ENCODE measurements around the gene PCDHGA12. TPM values are rescaled to one million over a fixed set of nuclear protein-coding genes. Genes with fewer than 3 reads are reported as not detected.

PCDHGA12 gene
- total and polyA plus RNA-seq, 12 donors, result 0.34 to 29.1 (median 13.1) TPM

DNA sequence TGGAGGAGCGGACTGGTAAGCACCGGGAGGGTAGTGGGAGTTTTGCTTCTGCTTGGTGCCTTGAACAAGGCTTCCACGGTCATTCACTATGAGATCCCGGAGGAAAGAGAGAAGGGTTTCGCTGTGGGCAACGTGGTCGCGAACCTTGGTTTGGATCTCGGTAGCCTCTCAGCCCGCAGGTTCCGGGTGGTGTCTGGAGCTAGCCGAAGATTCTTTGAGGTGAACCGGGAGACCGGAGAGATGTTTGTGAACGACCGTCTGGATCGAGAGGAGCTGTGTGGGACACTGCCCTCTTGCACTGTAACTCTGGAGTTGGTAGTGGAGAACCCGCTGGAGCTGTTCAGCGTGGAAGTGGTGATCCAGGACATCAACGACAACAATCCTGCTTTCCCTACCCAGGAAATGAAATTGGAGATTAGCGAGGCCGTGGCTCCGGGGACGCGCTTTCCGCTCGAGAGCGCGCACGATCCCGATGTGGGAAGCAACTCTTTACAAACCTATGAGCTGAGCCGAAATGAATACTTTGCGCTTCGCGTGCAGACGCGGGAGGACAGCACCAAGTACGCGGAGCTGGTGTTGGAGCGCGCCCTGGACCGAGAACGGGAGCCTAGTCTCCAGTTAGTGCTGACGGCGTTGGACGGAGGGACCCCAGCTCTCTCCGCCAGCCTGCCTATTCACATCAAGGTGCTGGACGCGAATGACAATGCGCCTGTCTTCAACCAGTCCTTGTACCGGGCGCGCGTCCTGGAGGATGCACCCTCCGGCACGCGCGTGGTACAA is 46.0 kb downstream of the PCDHGA12 start:
- WGBS, 4 donors, result 1 to 3% (median 2%) methylated on average over 15 to 58 of the region's 58 CpGs
- intact Hi-C loops (cut with DNase I), result loop anchor here (5.0 kb wide), 1 partner anchor 41 kb away; no protein-coding TSS in a partner anchor
- H3K4me3 ChIP-seq, result peak overlapping the region; percentile 45 to 88 (median 64)
- H3K27me3 ChIP-seq, result no peaks in the 10 kb centered on the region
- peak overlapping the region; percentile 71 to 94 (median 82) for H3K27ac ChIP-seq
- peak; percentile 52 to 82 (median 68) for DNase-seq
- H3K36me3 ChIP-seq (replicated peaks in 1 of 2), result no peaks in the 10 kb centered on the region
- no peaks in the 10 kb centered on the region for H3K9me3 ChIP-seq (replicated peaks in 1 of 3)
- peaks cover 5 to 42% of the 10 kb centered on the region in 2 donors for H3K4me1 ChIP-seq (replicated peaks in 1 of 2)
- TF ChIP-seq, protein P1, sequence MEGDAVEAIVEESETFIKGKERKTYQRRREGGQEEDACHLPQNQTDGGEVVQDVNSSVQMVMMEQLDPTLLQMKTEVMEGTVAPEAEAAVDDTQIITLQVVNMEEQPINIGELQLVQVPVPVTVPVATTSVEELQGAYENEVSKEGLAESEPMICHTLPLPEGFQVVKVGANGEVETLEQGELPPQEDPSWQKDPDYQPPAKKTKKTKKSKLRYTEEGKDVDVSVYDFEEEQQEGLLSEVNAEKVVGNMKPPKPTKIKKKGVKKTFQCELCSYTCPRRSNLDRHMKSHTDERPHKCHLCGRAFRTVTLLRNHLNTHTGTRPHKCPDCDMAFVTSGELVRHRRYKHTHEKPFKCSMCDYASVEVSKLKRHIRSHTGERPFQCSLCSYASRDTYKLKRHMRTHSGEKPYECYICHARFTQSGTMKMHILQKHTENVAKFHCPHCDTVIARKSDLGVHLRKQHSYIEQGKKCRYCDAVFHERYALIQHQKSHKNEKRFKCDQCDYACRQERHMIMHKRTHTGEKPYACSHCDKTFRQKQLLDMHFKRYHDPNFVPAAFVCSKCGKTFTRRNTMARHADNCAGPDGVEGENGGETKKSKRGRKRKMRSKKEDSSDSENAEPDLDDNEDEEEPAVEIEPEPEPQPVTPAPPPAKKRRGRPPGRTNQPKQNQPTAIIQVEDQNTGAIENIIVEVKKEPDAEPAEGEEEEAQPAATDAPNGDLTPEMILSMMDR (IDR thresholded peaks at IDR 0.05), result no peak
- peak in 1 of 2 donors; percentile 4 for TF ChIP-seq POLR2A (IDR thresholded peaks at IDR 0.05)

DNA sequence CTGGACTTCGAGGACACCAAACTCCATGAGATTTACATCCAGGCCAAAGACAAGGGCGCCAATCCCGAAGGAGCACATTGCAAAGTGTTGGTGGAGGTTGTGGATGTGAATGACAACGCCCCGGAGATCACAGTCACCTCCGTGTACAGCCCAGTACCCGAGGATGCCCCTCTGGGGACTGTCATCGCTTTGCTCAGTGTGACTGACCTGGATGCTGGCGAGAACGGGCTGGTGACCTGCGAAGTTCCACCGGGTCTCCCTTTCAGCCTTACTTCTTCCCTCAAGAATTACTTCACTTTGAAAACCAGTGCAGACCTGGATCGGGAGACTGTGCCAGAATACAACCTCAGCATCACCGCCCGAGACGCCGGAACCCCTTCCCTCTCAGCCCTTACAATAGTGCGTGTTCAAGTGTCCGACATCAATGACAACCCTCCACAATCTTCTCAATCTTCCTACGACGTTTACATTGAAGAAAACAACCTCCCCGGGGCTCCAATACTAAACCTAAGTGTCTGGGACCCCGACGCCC is 46.8 kb downstream of the PCDHGA12 start:
- no peaks in the 10 kb centered on the region for H3K9me3 ChIP-seq (replicated peaks in 1 of 3)
- TF ChIP-seq, protein P1 (IDR thresholded peaks at IDR 0.05), result no peak
- intact Hi-C loops (cut with DNase I), result loop anchor here (5.0 kb wide), 1 partner anchor 40 kb away; no protein-coding TSS in a partner anchor
- WGBS, 4 donors, result 39 to 65% (median 43%) methylated on average over 14 to 24 of the region's 24 CpGs
- DNase-seq, result no peak
- peak overlapping the region in 3 of 5 donors; percentile 71 to 94 (median 89) for H3K27ac ChIP-seq
- H3K36me3 ChIP-seq (replicated peaks in 1 of 2), result no peaks in the 10 kb centered on the region
- H3K4me1 ChIP-seq (replicated peaks in 1 of 2), result peaks cover 5 to 42% of the 10 kb centered on the region in 2 donors
- no peaks in the 10 kb centered on the region for H3K27me3 ChIP-seq
- H3K4me3 ChIP-seq, result peak overlapping the region in 2 of 4 donors; percentile 45 to 88

DNA sequence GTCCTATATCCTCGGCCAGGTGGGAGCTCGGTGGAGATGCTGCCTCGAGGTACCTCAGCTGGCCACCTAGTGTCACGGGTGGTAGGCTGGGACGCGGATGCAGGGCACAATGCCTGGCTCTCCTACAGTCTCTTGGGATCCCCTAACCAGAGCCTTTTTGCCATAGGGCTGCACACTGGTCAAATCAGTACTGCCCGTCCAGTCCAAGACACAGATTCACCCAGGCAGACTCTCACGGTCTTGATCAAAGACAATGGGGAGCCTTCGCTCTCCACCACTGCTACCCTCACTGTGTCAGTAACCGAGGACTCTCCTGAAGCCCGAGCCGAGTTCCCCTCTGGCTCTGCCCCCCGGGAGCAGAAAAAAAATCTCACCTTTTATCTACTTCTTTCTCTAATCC is 47.5 kb downstream of the PCDHGA12 start:
- no peak for DNase-seq
- TF ChIP-seq, protein P1 (IDR thresholded peaks at IDR 0.05), result no peak
- TF ChIP-seq POLR2A (IDR thresholded peaks at IDR 0.05), result no peak
- Histone ChIP-seq H3K4me1 (replicated peaks in 1 of 2) (peaks cover 5 to 42% of the 10 kb centered on the region in 2 donors), H3K27ac (peak overlapping the region in 1 of 5 donors; percentile 89), H3K27me3 (no peaks in the 10 kb centered on the region), H3K36me3 (replicated peaks in 1 of 2) (no peaks in the 10 kb centered on the region), H3K9me3 (replicated peaks in 1 of 3) (no peaks in the 10 kb centered on the region), H3K4me3 (peak overlapping the region in 1 of 4 donors; percentile 88)
- WGBS, 4 donors, result 53 to 67% (median 60%) methylated on average over 6 to 13 of the region's 13 CpGs
- intact Hi-C loops (cut with DNase I), result loop anchor here (1.0 to 5.0 kb wide), 2 partner anchors 9 to 39 kb away; no protein-coding TSS in a partner anchor

DNA sequence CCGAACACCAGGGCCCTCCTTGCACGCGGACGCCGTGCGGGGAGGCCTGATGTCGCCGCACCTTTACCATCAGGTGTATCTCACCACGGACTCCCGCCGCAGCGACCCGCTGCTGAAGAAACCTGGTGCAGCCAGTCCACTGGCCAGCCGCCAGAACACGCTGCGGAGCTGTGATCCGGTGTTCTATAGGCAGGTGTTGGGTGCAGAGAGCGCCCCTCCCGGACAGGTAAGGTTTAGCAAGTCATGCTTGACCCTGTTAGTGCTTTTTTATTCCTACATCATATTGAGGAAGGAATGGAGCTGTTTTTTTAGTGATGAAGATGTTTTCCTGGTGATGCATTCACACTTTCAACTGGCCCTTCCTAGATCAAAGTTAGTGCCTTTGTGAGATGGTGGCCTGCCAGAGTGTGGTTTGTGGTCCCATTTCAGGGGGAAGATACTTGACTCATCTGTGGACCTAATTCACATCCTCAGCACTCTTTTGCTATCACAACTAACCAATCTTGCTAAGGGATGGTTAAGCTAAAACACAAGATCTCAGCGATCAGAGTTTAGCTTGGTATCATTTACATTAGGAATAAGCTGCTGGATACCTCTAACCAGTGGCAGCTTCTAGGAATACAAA is 48.1 kb downstream of the PCDHGA12 start:
- intact Hi-C loops (cut with DNase I), result loop anchor here (1.0 to 5.0 kb wide), 2 partner anchors 9 to 39 kb away; no protein-coding TSS in a partner anchor
- 47 to 61% (median 54%) methylated on average over 15 to 20 of the region's 20 CpGs for WGBS, 4 donors
- H3K4me1 ChIP-seq (replicated peaks in 1 of 2), result peaks cover 5 to 43% of the 10 kb centered on the region in 2 donors
- H3K27ac ChIP-seq, result no peak overlapping the region
- TF ChIP-seq, protein P1 (IDR thresholded peaks at IDR 0.05), result no peak
- no peak for TF ChIP-seq POLR2A (IDR thresholded peaks at IDR 0.05)
- H3K9me3 ChIP-seq (replicated peaks in 1 of 3), result no peaks in the 10 kb centered on the region
- peak overlapping the region in 1 of 4 donors; percentile 14 for H3K4me3 ChIP-seq
- H3K36me3 ChIP-seq (replicated peaks in 1 of 2), result no peaks in the 10 kb centered on the region
- H3K27me3 ChIP-seq, result no peaks in the 10 kb centered on the region
- no peak for DNase-seq

All from adrenal gland (tissue), 12 donors.